ENCODE results near the gene RNF14. TPM values are rescaled to one million over a fixed set of nuclear protein-coding genes. Genes with fewer than 3 reads are reported as not detected.

The RNF14 gene
- total RNA-seq, 1 experiment from 2014 or later, result 20.5 TPM

DNA sequence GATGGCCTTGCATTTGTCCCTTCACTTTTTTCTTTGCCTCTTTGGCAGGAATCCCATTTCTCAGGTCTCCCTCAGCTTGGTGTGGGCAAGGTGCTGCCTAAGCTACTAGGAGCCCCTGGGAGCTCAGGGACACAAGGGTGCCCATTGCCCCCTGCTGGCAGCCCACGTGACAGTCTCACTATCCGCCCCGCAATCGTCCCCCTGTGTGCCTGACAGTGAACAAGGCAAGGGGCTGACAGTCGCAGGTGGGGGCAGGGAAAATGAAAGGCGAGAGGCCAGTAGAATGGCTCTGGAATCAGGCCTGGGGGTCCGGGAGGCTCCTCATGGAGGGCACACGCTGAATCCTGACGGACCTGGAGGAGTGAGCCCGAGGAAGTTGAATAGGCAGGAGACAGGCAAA, 8.9 kb upstream of the RNF14 start (continued):
- TF ChIP-seq, protein P1, sequence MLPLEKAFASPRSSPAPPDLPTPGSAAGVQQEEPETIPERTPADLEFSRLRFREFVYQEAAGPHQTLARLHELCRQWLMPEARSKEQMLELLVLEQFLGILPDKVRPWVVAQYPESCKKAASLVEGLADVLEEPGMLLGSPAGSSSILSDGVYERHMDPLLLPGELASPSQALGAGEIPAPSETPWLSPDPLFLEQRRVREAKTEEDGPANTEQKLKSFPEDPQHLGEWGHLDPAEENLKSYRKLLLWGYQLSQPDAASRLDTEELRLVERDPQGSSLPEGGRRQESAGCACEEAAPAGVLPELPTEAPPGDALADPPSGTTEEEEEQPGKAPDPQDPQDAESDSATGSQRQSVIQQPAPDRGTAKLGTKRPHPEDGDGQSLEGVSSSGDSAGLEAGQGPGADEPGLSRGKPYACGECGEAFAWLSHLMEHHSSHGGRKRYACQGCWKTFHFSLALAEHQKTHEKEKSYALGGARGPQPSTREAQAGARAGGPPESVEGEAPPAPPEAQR (CRISPR knock-in tag; IDR thresholded peaks at IDR 0.05), result no peak
- TF ChIP-seq SOX15 (CRISPR knock-in tag; IDR thresholded peaks at IDR 0.05) (no peak), MXD4 (CRISPR knock-in tag; IDR thresholded peaks at IDR 0.05; ENCODE audit: borderline replicate concordance) (no peak), NFE2L1 (CRISPR knock-in tag; IDR thresholded peaks at IDR 0.05) (no peak)

DNA sequence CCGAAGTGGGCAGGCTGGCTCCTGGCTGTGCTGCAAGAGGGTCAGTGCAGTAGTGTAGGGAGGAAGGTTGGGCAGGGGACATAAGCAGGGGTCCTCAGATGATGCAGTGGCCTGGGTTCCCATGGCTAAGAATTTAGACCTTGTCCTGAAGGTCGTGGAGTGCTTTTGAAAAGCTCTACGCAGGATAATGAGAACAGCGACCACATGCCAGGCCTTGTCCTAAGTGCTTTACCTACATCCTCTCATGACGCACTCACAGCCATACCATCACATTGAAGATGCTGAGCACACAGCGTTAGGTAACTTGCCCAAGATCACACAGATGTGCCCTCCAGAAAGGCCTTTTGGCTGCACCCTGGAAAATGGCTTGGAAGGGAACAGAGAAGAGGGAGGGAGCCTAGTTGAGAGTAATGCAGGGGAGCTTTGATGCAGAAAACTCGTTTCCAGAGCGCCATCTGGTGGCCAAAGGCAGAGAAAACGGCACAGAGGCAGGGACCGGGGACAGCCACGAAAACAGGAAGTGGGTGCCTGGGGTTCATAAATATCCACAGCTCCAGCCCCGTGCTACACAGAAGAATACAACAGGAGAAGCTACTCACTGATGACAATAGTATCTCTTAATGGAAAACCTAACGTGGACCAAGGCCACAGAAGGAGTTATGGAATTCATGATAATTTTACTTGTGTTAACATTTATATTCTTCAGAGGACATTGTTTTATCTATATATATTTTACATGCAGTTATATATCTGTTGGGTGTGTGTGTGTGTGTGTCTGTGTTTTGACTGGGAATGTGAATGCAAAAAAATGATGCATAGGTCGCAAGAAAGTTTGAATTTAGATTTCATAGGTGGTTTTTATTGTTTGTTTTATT, 8.2 kb upstream of the RNF14 start:
- H3K4me1 Mint-ChIP-seq, result peaks cover 38% of the 10 kb centered on the region
- POLR2A ChIA-PET, result interaction anchor here (0.9 to 1.7 kb wide), 6 partner anchors 8 to 259 kb away, joined by 3 to 8 read pairs (median 3); partner anchors contain the start of genes DELE1 and RNF14
- H3K27ac Mint-ChIP-seq, result 0 out of 2 replicates have a peak overlapping the region, but pooled peaks have one; percentile 24
- no peaks in the 10 kb centered on the region for H3K27me3 Mint-ChIP-seq (ENCODE audit: low read depth)
- DNase-seq (ENCODE audit: low spot score) (peak; percentile 88), ATAC-seq (peak; percentile 90)
- no peaks in the 10 kb centered on the region for H3K36me3 Mint-ChIP-seq
- H3K9me3 Mint-ChIP-seq, result no peaks in the 10 kb centered on the region
- CTCF ChIA-PET, result interaction anchor here (0.6 to 7.4 kb wide), 79 partner anchors 8 to 738 kb away, joined by 3 to 136 read pairs (median 6); partner anchors contain the start of genes ARAP3, DELE1, DIAPH1 and FCHSD1
- H3K4me3 Mint-ChIP-seq, result no peak overlapping the region
- TF ChIP-seq SP1 (CRISPR knock-in tag; conservative IDR thresholded peaks at IDR 0.05) (peak; percentile 51; the same call in 1 of the 2 replicates), FOXK1 (CRISPR knock-in tag; IDR thresholded peaks at IDR 0.05) (peak; percentile 55; the same call in 1 of the 2 replicates), RELA (CRISPR knock-in tag; IDR thresholded peaks at IDR 0.05; ENCODE audit: borderline replicate concordance) (no peak), TP53 (CRISPR knock-in tag; IDR thresholded peaks at IDR 0.05) (0 out of 2 replicates have a peak, but pooled peaks have one; percentile 27)
- TF ChIP-seq, protein P2, sequence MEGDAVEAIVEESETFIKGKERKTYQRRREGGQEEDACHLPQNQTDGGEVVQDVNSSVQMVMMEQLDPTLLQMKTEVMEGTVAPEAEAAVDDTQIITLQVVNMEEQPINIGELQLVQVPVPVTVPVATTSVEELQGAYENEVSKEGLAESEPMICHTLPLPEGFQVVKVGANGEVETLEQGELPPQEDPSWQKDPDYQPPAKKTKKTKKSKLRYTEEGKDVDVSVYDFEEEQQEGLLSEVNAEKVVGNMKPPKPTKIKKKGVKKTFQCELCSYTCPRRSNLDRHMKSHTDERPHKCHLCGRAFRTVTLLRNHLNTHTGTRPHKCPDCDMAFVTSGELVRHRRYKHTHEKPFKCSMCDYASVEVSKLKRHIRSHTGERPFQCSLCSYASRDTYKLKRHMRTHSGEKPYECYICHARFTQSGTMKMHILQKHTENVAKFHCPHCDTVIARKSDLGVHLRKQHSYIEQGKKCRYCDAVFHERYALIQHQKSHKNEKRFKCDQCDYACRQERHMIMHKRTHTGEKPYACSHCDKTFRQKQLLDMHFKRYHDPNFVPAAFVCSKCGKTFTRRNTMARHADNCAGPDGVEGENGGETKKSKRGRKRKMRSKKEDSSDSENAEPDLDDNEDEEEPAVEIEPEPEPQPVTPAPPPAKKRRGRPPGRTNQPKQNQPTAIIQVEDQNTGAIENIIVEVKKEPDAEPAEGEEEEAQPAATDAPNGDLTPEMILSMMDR (IDR thresholded peaks at IDR 0.05), result peak; percentile 91

DNA sequence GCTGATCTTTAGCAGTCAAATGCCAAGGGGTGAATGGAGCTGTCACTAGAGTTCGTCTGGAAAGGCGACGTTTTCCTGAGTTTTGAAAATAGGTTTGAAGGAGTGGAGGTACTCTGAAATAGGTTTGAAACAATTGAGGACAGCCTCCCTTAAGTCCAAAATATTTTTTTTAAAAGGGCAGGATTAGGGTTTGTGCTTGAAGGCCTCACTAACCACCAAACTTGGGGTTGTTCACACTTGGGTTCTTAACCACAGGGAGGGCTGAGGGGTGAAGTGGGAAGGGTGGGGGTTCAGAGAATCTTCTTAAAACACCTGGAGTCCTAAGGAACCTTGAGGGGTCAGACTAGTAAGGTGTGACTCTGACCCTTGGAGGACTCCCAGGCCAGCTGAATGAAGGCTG, 7.4 kb upstream of the RNF14 start:
- H3K27me3 Mint-ChIP-seq (ENCODE audit: low read depth), result no peaks in the 10 kb centered on the region
- POLR2A ChIA-PET, result interaction anchor here (0.9 to 1.7 kb wide), 3 partner anchors 8 to 117 kb away, joined by 3 to 8 read pairs (median 3); partner anchors contain the start of genes DELE1 and RNF14
- TF ChIP-seq SMAD3 (CRISPR knock-in tag; IDR thresholded peaks at IDR 0.05; ENCODE audit: borderline replicate concordance), result no peak
- no peak for TF ChIP-seq ETV6 (CRISPR knock-in tag; IDR thresholded peaks at IDR 0.05)
- no peak for TF ChIP-seq KAT7 (CRISPR knock-in tag; IDR thresholded peaks at IDR 0.05; ENCODE audit: borderline replicate concordance)
- TF ChIP-seq, protein P3, sequence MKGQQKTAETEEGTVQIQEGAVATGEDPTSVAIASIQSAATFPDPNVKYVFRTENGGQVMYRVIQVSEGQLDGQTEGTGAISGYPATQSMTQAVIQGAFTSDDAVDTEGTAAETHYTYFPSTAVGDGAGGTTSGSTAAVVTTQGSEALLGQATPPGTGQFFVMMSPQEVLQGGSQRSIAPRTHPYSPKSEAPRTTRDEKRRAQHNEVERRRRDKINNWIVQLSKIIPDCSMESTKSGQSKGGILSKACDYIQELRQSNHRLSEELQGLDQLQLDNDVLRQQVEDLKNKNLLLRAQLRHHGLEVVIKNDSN (CRISPR knock-in tag; IDR thresholded peaks at IDR 0.05), result no peak
- TF ChIP-seq, protein P4, sequence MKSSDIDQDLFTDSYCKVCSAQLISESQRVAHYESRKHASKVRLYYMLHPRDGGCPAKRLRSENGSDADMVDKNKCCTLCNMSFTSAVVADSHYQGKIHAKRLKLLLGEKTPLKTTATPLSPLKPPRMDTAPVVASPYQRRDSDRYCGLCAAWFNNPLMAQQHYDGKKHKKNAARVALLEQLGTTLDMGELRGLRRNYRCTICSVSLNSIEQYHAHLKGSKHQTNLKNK (CRISPR knock-in tag; IDR thresholded peaks at IDR 0.05), result no peak
- no peak for TF ChIP-seq GTF2I (CRISPR knock-in tag; conservative IDR thresholded peaks at IDR 0.05)
- TF ChIP-seq, protein P2 (IDR thresholded peaks at IDR 0.05), result no peak
- TF ChIP-seq, protein P5, sequence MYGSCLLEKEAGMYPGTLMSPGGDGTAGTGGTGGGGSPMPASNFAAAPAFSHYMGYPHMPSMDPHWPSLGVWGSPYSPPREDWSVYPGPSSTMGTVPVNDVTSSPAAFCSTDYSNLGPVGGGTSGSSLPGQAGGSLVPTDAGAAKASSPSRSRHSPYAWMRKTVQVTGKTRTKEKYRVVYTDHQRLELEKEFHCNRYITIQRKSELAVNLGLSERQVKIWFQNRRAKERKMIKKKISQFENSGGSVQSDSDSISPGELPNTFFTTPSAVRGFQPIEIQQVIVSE (CRISPR knock-in tag; IDR thresholded peaks at IDR 0.05; ENCODE audit: borderline replicate concordance), result no peak
- TF ChIP-seq MYBL2 (CRISPR knock-in tag; IDR thresholded peaks at IDR 0.05), result no peak
- TF ChIP-seq JAZF1 (CRISPR knock-in tag; IDR thresholded peaks at IDR 0.05), result no peak
- TF ChIP-seq FOXP1 (CRISPR knock-in tag; IDR thresholded peaks at IDR 0.05; ENCODE audit: borderline replicate concordance), result no peak
- TF ChIP-seq, protein P6, sequence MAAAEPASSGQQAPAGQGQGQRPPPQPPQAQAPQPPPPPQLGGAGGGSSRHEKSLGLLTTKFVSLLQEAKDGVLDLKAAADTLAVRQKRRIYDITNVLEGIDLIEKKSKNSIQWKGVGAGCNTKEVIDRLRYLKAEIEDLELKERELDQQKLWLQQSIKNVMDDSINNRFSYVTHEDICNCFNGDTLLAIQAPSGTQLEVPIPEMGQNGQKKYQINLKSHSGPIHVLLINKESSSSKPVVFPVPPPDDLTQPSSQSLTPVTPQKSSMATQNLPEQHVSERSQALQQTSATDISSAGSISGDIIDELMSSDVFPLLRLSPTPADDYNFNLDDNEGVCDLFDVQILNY (CRISPR knock-in tag; IDR thresholded peaks at IDR 0.05), result no peak
- no peak for TF ChIP-seq ZNF121 (CRISPR knock-in tag; IDR thresholded peaks at IDR 0.05)

More for the DNA sequence above, 7.4 kb upstream of the RNF14 start:
- Mint-ChIP-seq H3K4me1 (peaks cover 38% of the 10 kb centered on the region), H3K9me3 (no peaks in the 10 kb centered on the region), H3K27ac (no peak overlapping the region), H3K36me3 (no peaks in the 10 kb centered on the region), H3K4me3 (no peak overlapping the region)
- CTCF ChIA-PET, result interaction anchor here (0.8 to 7.4 kb wide), 55 partner anchors 9 to 738 kb away, joined by 3 to 136 read pairs (median 9); partner anchors contain the start of genes ARAP3, DELE1, DIAPH1 and FCHSD1
- no peak for ATAC-seq
- DNase-seq (ENCODE audit: low spot score), result no peak
